Subcutaneous preadipocyte (primary cell): Measurements from ENCODE around the gene ZNF665. TPM values are rescaled to one million over a fixed set of nuclear protein-coding genes. Genes with fewer than 3 reads are reported as not detected.

Experiments
- total RNA-seq: library from RNA; depleted of rRNA; stranded (reverse); fragments of >200 nt; gene quantifications from 2 replicates; pipeline ENCODE4 v1.2.3, GENCODE V29; 2012

ZNF665 gene
- 3.7 and 4.8 TPM in 2 replicates for total RNA-seq

GRCh38 chr19:53192771-53193534 is at the start of gene ZNF665:
Gene ZNF665, minus strand, starts transcription at chr19:53193358. Its CDS starts 10,460 bp downstream, at chr19:53182898.

GRCh38 chr19:53132141-53132991 is 60.8 kb downstream of the ZNF665 start, which contains the start of gene ZNF415:
Gene ZNF415, minus strand, starts transcription at chr19:53132910. Its CDS starts 10,234 bp downstream, at chr19:53122676.

Other genes starting within 250 kb of the ZNF665 start
- 6.6 and 7.3 TPM in 2 replicates for gene ZNF816, start 230.5 kb downstream of the ZNF665 start, total RNA-seq
- not detected in 2 replicates for gene ERVV-1, start 179.4 kb downstream of the ZNF665 start, total RNA-seq
- not detected in 2 replicates for gene ERVV-2, start 148.6 kb downstream of the ZNF665 start, total RNA-seq
- 27.6 and 39.5 TPM in 2 replicates for gene ZNF160, start 89.9 kb downstream of the ZNF665 start, total RNA-seq
- gene ZNF415, start 60.4 kb downstream of the ZNF665 start, total RNA-seq: 2.2 and 3.7 TPM in 2 replicates
- gene ZNF347, start 34.3 kb downstream of the ZNF665 start, total RNA-seq: 4.8 and 7.6 TPM in 2 replicates
- gene ZNF677, start 61.5 kb upstream of the ZNF665 start, total RNA-seq: 11.1 and 12.5 TPM in 2 replicates
- gene VN1R2, start 64.9 kb upstream of the ZNF665 start, total RNA-seq: not detected in 2 replicates
- not detected in 2 replicates for gene VN1R4, start 74.4 kb upstream of the ZNF665 start, total RNA-seq
- 4.8 and 6.6 TPM in 2 replicates for gene ZNF845, start 140.4 kb upstream of the ZNF665 start, total RNA-seq
- 2.0 and 3.3 TPM in 2 replicates for gene ZNF525, start 172.3 kb upstream of the ZNF665 start, total RNA-seq
- 11.0 and 13.1 TPM in 2 replicates for gene ZNF765, start 201.8 kb upstream of the ZNF665 start, total RNA-seq
- 9.8 and 11.0 TPM in 2 replicates for gene ZNF761, start 238.6 kb upstream of the ZNF665 start, total RNA-seq